Peyer's patch (tissue), 4 donors: ENCODE results near the gene HES4. TPM values are rescaled to one million over a fixed set of nuclear protein-coding genes. Genes with fewer than 3 reads are reported as not detected.

Experiments used
- DNase-seq, 3 donors: peaks; one replicate each; pipeline ENCODE4 v3.0.0-alpha.2; 2017 to 2019
- H3K27ac ChIP-seq, 4 donors: fragments of 200-600 bp; sonication (generic); one replicate each; pipeline ENCODE4 v1.5.1; 2016 to 2019
- H3K27me3 ChIP-seq, 2 donors: fragments of 200-600 bp; sonication (generic); one replicate each; pipeline ENCODE4 v1.5.1; 2019
- H3K36me3 ChIP-seq, 3 donors: fragments of 200-600 bp; sonication (generic); one replicate each; pipeline ENCODE4 v1.5.1; 2016 to 2019
- H3K4me1 ChIP-seq, 4 donors: fragments of 200-600 bp; sonication (generic); one replicate each; pipeline ENCODE4 v1.5.1; 2016 to 2019
- H3K4me3 ChIP-seq, 4 donors: fragments of 200-600 bp; sonication (generic); 1 replicate in 3 of 4; 2 replicates in 1 of 4; pipeline ENCODE4 v1.5.1; 2016 to 2019; ENCODE audit warnings: mild to moderate bottlenecking in 1 of 4
- H3K9me3 ChIP-seq, 4 donors: fragments of 200-600 bp; sonication (generic); one replicate each; pipeline ENCODE4 v1.5.1; 2016 to 2019; ENCODE audit warnings: mild to moderate bottlenecking in 1 of 4
- POLR2A ChIP-seq, 2 donors: fragments of 450-650 bp; IDR thresholded peaks; one replicate each; pipeline ENCODE4 v1.5.1; 2017; ENCODE audit warnings: antibody characterized with exemption in 2 of 2, mild to moderate bottlenecking in 2 of 2, moderate library complexity in 2 of 2
- total RNA-seq, 4 donors: library from RNA; depleted of rRNA; stranded (reverse); fragments of >200 nt; gene quantifications; one replicate each; pipeline ENCODE4 v1.1.0, GENCODE V29; 2016
- TF ChIP-seq, protein P1 (sequence below), 6 experiments: fragments of 450-650 bp in 4 of 6; fragments of 200-600 bp in 2 of 6; sonication (generic) in 1 of 6; IDR thresholded peaks; one replicate each; pipeline ENCODE4 v1.5.1; 2017 to 2019; ENCODE audit warnings: antibody characterized with exemption in 6 of 6, mild to moderate bottlenecking in 3 of 6, moderate library complexity in 1 of 6

The HES4 gene
- total RNA-seq, 4 donors from 2014 or later: 3.9 to 12.4 (median 7.7) TPM

DNA sequence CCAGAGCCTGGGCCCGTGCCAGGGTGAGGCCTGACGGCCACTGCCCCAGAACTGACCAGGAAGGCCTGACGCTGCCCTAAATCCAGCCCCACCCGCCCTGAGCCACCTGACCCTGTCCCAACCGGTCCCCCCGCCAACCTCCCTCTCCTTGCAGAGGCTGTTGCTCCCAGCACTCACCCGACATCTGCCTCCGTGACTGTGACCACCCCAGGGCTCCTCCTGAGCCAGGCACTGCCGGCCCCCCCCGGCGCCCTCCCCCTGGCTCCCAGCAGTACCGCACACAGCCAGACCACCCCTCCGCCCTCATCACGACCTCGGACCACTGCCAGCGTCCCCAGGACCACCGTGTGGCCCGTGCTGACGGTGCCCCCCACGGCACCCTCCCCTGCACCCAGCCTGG, 46.3 kb upstream of the HES4 start:
- no peaks in the 10 kb centered on the region for H3K27me3 ChIP-seq
- H3K4me1 ChIP-seq: no peaks in the 10 kb centered on the region
- H3K4me3 ChIP-seq: no peak overlapping the region
- H3K27ac ChIP-seq: no peak overlapping the region
- TF ChIP-seq POLR2A (IDR thresholded peaks at IDR 0.05): no peak
- TF ChIP-seq, protein P1, sequence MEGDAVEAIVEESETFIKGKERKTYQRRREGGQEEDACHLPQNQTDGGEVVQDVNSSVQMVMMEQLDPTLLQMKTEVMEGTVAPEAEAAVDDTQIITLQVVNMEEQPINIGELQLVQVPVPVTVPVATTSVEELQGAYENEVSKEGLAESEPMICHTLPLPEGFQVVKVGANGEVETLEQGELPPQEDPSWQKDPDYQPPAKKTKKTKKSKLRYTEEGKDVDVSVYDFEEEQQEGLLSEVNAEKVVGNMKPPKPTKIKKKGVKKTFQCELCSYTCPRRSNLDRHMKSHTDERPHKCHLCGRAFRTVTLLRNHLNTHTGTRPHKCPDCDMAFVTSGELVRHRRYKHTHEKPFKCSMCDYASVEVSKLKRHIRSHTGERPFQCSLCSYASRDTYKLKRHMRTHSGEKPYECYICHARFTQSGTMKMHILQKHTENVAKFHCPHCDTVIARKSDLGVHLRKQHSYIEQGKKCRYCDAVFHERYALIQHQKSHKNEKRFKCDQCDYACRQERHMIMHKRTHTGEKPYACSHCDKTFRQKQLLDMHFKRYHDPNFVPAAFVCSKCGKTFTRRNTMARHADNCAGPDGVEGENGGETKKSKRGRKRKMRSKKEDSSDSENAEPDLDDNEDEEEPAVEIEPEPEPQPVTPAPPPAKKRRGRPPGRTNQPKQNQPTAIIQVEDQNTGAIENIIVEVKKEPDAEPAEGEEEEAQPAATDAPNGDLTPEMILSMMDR (IDR thresholded peaks at IDR 0.05): no peak
- no peaks in the 10 kb centered on the region for H3K9me3 ChIP-seq
- DNase-seq: no peak
- H3K36me3 ChIP-seq: peaks cover 0 to 39% (median 0%) of the 10 kb centered on the region in 3 donors

DNA sequence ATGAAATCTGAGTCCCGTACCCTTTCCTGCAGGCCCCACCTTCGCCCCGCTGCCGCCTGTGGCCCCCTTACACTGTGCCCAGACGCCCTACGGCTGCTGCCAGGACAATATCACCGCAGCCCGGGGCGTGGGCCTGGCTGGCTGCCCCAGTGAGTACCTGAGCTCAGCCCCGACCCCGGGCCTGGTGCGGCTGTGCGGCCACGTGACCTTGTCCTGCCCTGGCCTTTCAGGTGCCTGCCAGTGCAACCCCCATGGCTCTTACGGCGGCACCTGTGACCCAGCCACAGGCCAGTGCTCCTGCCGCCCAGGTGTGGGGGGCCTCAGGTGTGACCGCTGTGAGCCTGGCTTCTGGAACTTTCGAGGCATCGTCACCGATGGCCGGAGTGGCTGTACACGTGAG, 45.2 kb upstream of the HES4 start:
- Histone ChIP-seq H3K4me1 (peaks cover 0 to 6% (median 4%) of the 10 kb centered on the region in 4 donors), H3K27ac (no peak overlapping the region), H3K27me3 (no peaks in the 10 kb centered on the region), H3K36me3 (peaks cover 0 to 29% (median 0%) of the 10 kb centered on the region in 3 donors), H3K4me3 (no peak overlapping the region), H3K9me3 (no peaks in the 10 kb centered on the region)
- TF ChIP-seq, protein P1 (IDR thresholded peaks at IDR 0.05): no peak
- no peak for TF ChIP-seq POLR2A (IDR thresholded peaks at IDR 0.05)
- DNase-seq: no peak

- Histone ChIP-seq H3K9me3 (no peaks in the 10 kb centered on the region), H3K4me1 (peaks cover 3 to 12% (median 10%) of the 10 kb centered on the region in 4 donors), H3K36me3 (peaks cover 0 to 26% (median 0%) of the 10 kb centered on the region in 3 donors), H3K27ac (no peak overlapping the region), H3K4me3 (no peak overlapping the region), H3K27me3 (no peaks in the 10 kb centered on the region)
- no peak for DNase-seq
- TF ChIP-seq POLR2A (IDR thresholded peaks at IDR 0.05): no peak
- TF ChIP-seq, protein P1 (IDR thresholded peaks at IDR 0.05): no peak
These were observed 44.7 kb upstream of the HES4 start for GRCh38 chr1:1044455-1045078.

DNA sequence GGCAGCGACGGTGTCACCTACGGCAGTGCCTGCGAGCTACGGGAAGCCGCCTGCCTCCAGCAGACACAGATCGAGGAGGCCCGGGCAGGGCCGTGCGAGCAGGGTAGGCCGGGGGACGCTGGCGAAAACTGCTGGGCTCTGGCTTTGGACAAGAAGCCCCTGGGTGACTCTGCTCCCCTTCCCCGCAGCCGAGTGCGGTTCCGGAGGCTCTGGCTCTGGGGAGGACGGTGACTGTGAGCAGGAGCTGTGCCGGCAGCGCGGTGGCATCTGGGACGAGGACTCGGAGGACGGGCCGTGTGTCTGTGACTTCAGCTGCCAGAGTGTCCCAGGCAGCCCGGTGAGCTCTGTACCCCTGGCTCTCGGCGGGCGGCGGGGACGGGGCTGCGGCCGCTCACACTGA, 44.0 kb upstream of the HES4 start:
- Histone ChIP-seq H3K9me3 (no peaks in the 10 kb centered on the region), H3K27me3 (no peaks in the 10 kb centered on the region), H3K36me3 (peaks cover 0 to 21% (median 0%) of the 10 kb centered on the region in 3 donors), H3K4me1 (peaks cover 6 to 18% (median 16%) of the 10 kb centered on the region in 4 donors), H3K27ac (no peak overlapping the region), H3K4me3 (no peak overlapping the region)
- TF ChIP-seq, protein P1 (IDR thresholded peaks at IDR 0.05): no peak
- no peak for TF ChIP-seq POLR2A (IDR thresholded peaks at IDR 0.05)
- DNase-seq: no peak

- DNase-seq: no peak
- no peaks in the 10 kb centered on the region for H3K27me3 ChIP-seq
- no peak overlapping the region for H3K4me3 ChIP-seq
- H3K9me3 ChIP-seq: no peaks in the 10 kb centered on the region
- H3K4me1 ChIP-seq: peaks cover 6 to 23% (median 16%) of the 10 kb centered on the region in 4 donors
- H3K36me3 ChIP-seq: peaks cover 0 to 21% (median 0%) of the 10 kb centered on the region in 3 donors
- TF ChIP-seq POLR2A (IDR thresholded peaks at IDR 0.05): no peak
- TF ChIP-seq, protein P1 (IDR thresholded peaks at IDR 0.05): no peak
- H3K27ac ChIP-seq: no peak overlapping the region
These were observed 43.5 kb upstream of the HES4 start for GRCh38 chr1:1043411-1043810.
